GM12878 (cell line): ENCODE data around the gene KCNJ16. TPM values are rescaled to one million over a fixed set of nuclear protein-coding genes. Genes with fewer than 3 reads are reported as not detected.

ENCODE experiments used
- ATAC-seq: fragments of 200-7000 bp; cut with Tn5 transposase; 3 replicates; pipeline ENCODE4 v1.9.1; 2020; ENCODE audit warnings: mild to moderate bottlenecking, moderate library complexity
- BruUV-seq: library from RNA; stranded (reverse); fragments of 400-500 nt; replicated peaks from 2 replicates; lab custom pipeline; 2021; lab: Mats Ljungman, UMichigan
- CTCF ChIA-PET: fragments of 300-600 bp; sonication (Branson Sonifier 250); formaldehyde crosslinking; extraction: SDS; loops from one replicate; lab custom pipeline; 2021; ENCODE audit warnings: inconsistent platforms; lab: Yijun Ruan, JAX
- POLR2A ChIA-PET: fragments of 350-600 bp; formaldehyde crosslinking; extraction: SDS; loops from one replicate; lab custom pipeline; 2021; ENCODE audit warnings: inconsistent platforms; lab: Charles Lee
- RAD21 ChIA-PET: fragments of 300-600 bp; sonication (Branson Sonifier 250); formaldehyde crosslinking; loops from one replicate; lab custom pipeline; 2023; ENCODE audit warnings: antibody characterized with exemption; ENCODE audit not compliant: unreplicated experiment; lab: Charles Lee
- SMC1A ChIA-PET: fragments of 300-600 bp; sonication (Branson Sonifier 250); formaldehyde crosslinking; loops from one replicate; lab custom pipeline; 2023; ENCODE audit not compliant: unreplicated experiment, uncharacterized antibody; lab: Charles Lee
- DNase-seq: peaks from one replicate; pipeline ENCODE4 v3.0.0-alpha.2; 2011; ENCODE audit warnings: low read depth, low spot score
- FAIRE-seq: peaks from 3 replicates; lab custom pipeline; 2011; peaks lifted over from hg19 to GRCh38; lab: Jason Lieb, UNC
- H2AFZ ChIP-seq: 2 replicates; pipeline ENCODE4 v1.6.0; 2011; ENCODE audit warnings: low read depth, low read length, control low read depth; ENCODE audit not compliant: control insufficient read depth
- H3K27ac ChIP-seq: 2 replicates; pipeline ENCODE4 v1.5.1; 2011; ENCODE audit warnings: control low read depth; ENCODE audit not compliant: control insufficient read depth, insufficient read depth
- H3K27me3 ChIP-seq, 2 experiments: replicated peaks in 1 of 2; 2 replicates each; pipeline versions ENCODE4 v1.6.0 to v1.6.1; 2011; ENCODE audit warnings: low read length in 1 of 2; ENCODE audit not compliant: control insufficient read depth in 2 of 2, insufficient read depth in 2 of 2
- H3K36me3 ChIP-seq, 2 experiments: 2 replicates each; pipeline ENCODE4 v1.5.1; 2011; ENCODE audit warnings: low read length in 1 of 2; ENCODE audit not compliant: control insufficient read depth in 2 of 2, insufficient read depth in 2 of 2
- H3K4me1 ChIP-seq: 2 replicates; pipeline ENCODE4 v1.6.1; 2011; ENCODE audit warnings: mild to moderate bottlenecking, low read length, moderate library complexity, mixed read lengths; ENCODE audit not compliant: control insufficient read depth, insufficient read depth
- H3K4me2 ChIP-seq: 2 replicates; pipeline ENCODE4 v1.6.0; 2011; ENCODE audit warnings: control low read depth; ENCODE audit not compliant: control insufficient read depth, insufficient read depth
- H3K4me3 ChIP-seq: fragments of 200-600 bp; sonication (generic); 2 replicates; pipeline ENCODE4 v1.5.1; 2016
- H3K79me2 ChIP-seq: 2 replicates; pipeline ENCODE4 v1.6.0; 2011; ENCODE audit warnings: low read length; ENCODE audit not compliant: control insufficient read depth, insufficient read depth
- H3K9ac ChIP-seq: 2 replicates; pipeline ENCODE4 v1.8.0; 2011; ENCODE audit warnings: low read length, control low read depth, mixed read lengths; ENCODE audit not compliant: control insufficient read depth, insufficient read depth
- H3K9me3 ChIP-seq: replicated peaks from 3 replicates; pipeline ENCODE4 v1.5.1; 2011; ENCODE audit warnings: mild to moderate bottlenecking, low read length; ENCODE audit not compliant: control insufficient read depth, insufficient read depth
- H4K20me1 ChIP-seq: 2 replicates; pipeline ENCODE4 v1.6.0; 2011; ENCODE audit not compliant: control insufficient read depth, insufficient read depth
- CHD2 ChIP-seq: IDR thresholded peaks from 2 replicates; pipeline ENCODE4 v1.6.1; 2011; ENCODE audit warnings: low read depth, low read length, improper control_type of control experiment, borderline replicate concordance
- CHD4 ChIP-seq: fragments of 200-600 bp; sonication (generic); IDR thresholded peaks from 2 replicates; pipeline ENCODE4 v1.6.1; 2016; ENCODE audit warnings: mild to moderate bottlenecking
- FOXM1 ChIP-seq: IDR thresholded peaks from 2 replicates; pipeline ENCODE4 v1.6.1; 2012; ENCODE audit warnings: low read depth, mild to moderate bottlenecking, inconsistent platforms, low read length, moderate library complexity
- HDGF ChIP-seq: fragments of 450-650 bp; IDR thresholded peaks from 2 replicates; pipeline ENCODE4 v1.6.1; 2016; ENCODE audit warnings: antibody characterized with exemption
- IKZF1 ChIP-seq: fragments of 450-650 bp; conservative IDR thresholded peaks from 2 replicates; pipeline ENCODE4 v1.6.1; 2017; ENCODE audit warnings: antibody characterized with exemption, mild to moderate bottlenecking
- JUNB ChIP-seq: IDR thresholded peaks from 2 replicates; pipeline ENCODE4 v1.6.1; 2016; ENCODE audit warnings: antibody characterized with exemption, mild to moderate bottlenecking
- MYB ChIP-seq: fragments of 150-350 bp; IDR thresholded peaks from 2 replicates; pipeline ENCODE4 v1.6.1; 2014; ENCODE audit warnings: mild to moderate bottlenecking, low read depth, low read length, borderline replicate concordance
- NR2C1 ChIP-seq: fragments of 450-650 bp; IDR thresholded peaks from 2 replicates; pipeline ENCODE4 v1.6.1; 2017; ENCODE audit warnings: antibody characterized with exemption, mild to moderate bottlenecking, moderate library complexity
- SIX5 ChIP-seq: IDR thresholded peaks from 2 replicates; pipeline ENCODE4 v1.6.1; 2011; ENCODE audit warnings: mild to moderate bottlenecking, low read depth, low read length, moderate library complexity; ENCODE audit not compliant: severe bottlenecking
- SMAD1 ChIP-seq: fragments of 450-650 bp; IDR thresholded peaks from 2 replicates; pipeline ENCODE4 v1.6.1; 2018; ENCODE audit warnings: mild to moderate bottlenecking, low read depth; ENCODE audit not compliant: partially characterized antibody
- SPI1 ChIP-seq: IDR thresholded peaks from 2 replicates; pipeline ENCODE4 v1.6.1; 2011; ENCODE audit warnings: low read depth, mild to moderate bottlenecking, low read length, moderate library complexity, borderline replicate concordance; ENCODE audit not compliant: insufficient read depth
- SRF ChIP-seq, 2 experiments: IDR thresholded peaks; 2 replicates each; pipeline ENCODE4 v1.6.1; 2011; ENCODE audit warnings: low read depth in 2 of 2, low read length in 2 of 2, mild to moderate bottlenecking in 1 of 2, moderate library complexity in 1 of 2
- STAT3 ChIP-seq: IDR thresholded peaks from 2 replicates; pipeline ENCODE4 v1.6.1; 2011; ENCODE audit warnings: low read depth, low read length, improper control_type of control experiment
- ZSCAN29 ChIP-seq: fragments of 450-650 bp; IDR thresholded peaks from 2 replicates; pipeline ENCODE4 v1.6.1; 2017; ENCODE audit warnings: mild to moderate bottlenecking, moderate library complexity
- WGBS: methylation state at CpG from one replicate; pipeline ENCODE4 v1.1.6; 2016; ENCODE audit warnings: low lambda C conversion rate; ENCODE audit not compliant: insufficient replicate concordance, insufficient coverage; ENCODE audit errors: missing lambda C conversion rate; 5-methylcytosine and 5-hydroxymethylcytosine counted together
- in situ Hi-C: fragments of 300-500 bp; cut with MboI; formaldehyde crosslinking; loops from 9 replicates; pipeline ENCODE4 v1.14.3; 2018; ENCODE audit warnings: mixed read lengths
- intact Hi-C: fragments of 100-400 bp; cut with micrococcal nuclease; formaldehyde crosslinking; loops from one replicate; pipeline ENCODE4 v1.14.2; 2022; ENCODE audit not compliant: unreplicated experiment
- polyA plus RNA-seq, 11 experiments: library from polyadenylated mRNA; depleted of rRNA in 4 of 11; unstranded in 6 of 11; stranded (reverse) in 5 of 11; fragments of >200 nt; fragmentation: Nextera tagmentation in 4 of 11; fragmentation: Illumina TruSeq in 1 of 11; extraction: Ambion mirVana in 4 of 11; extraction: Trizol in 1 of 11; gene quantifications; 1 replicate in 1 of 11; 2 replicates in 10 of 11; pipeline versions ENCODE4 v1.2.1 to v1.2.3, GENCODE V29; 2011 to 2016; ENCODE audit warnings: inconsistent platforms in 2 of 11, missing spikeins in 2 of 11, low read depth in 1 of 11
- total RNA-seq, 4 experiments: library from RNA; depleted of rRNA in 3 of 4; stranded (reverse); fragments of >200 nt in 3 of 4; fragmentation: Illumina TruSeq in 1 of 4; extraction: Trizol in 1 of 4; gene quantifications; 2 replicates each; pipeline versions ENCODE4 v1.2.1 to v1.2.3, GENCODE V29; 2013 to 2021

The KCNJ16 gene
- total and polyA plus RNA-seq, 10 of the 15 experiments (the other 5 are each of a cell fraction or from before 2014, with no cell fraction given) = 0.08 to 0.24 (median 0.20) TPM; not detected in 7

DNA sequence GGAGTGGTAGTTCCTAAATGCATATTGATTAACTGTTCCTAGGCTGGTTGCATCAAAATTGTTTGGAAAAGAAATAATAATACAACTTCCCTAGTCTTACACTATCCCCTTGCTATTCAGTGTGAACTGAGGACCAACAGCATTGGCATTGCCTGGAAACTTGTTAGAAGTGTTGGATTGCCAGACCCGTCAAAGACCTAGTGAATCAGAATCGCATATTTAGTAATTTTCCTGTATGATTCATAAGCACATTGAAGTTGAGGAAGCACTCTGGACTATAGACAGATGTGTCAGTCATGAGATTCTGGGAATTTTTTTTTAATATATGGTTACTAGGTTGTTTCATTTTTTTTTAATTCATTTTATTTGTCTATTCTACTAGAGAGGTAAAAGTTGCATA is 34.7 kb upstream of the KCNJ16 start:
- ChIA-PET POLR2A (no interaction called here), SMC1A (no interaction called here), CTCF (no interaction called here), RAD21 (no interaction called here)
- in situ Hi-C loops = no loop called here
- 0% methylated on average over 2 of the region's 2 CpGs for WGBS
- Histone ChIP-seq H3K9me3 (no peaks in the 10 kb centered on the region), H3K27ac (no peak overlapping the region), H3K4me1 (no peaks in the 10 kb centered on the region), H3K36me3 (no peaks in the 10 kb centered on the region), H3K4me3 (no peak overlapping the region), H3K27me3 (no peaks in the 10 kb centered on the region), H2AFZ (no peak overlapping the region), H3K4me2 (no peak overlapping the region), H3K79me2 (no peaks in the 10 kb centered on the region), H3K9ac (no peak overlapping the region), H4K20me1 (no peaks in the 10 kb centered on the region)
- ATAC-seq (no peak), DNase-seq (no peak), FAIRE-seq (no peak)
- no TSS peak for BruUV-seq
- intact Hi-C loops = no loop called here
- TF ChIP-seq SPI1 = no peak
- no peak for TF ChIP-seq CHD2
- no peak for TF ChIP-seq IKZF1
- no peak for TF ChIP-seq FOXM1
- TF ChIP-seq NR2C1 = no peak
- TF ChIP-seq JUNB = no peak
- no peak for TF ChIP-seq STAT3
- TF ChIP-seq SRF (IDR thresholded peaks at IDR 0.05; ENCODE audit: low read depth in 2 of 2, low read length in 2 of 2) = no peak
- TF ChIP-seq ZSCAN29 = no peak
- TF ChIP-seq HDGF = no peak
- TF ChIP-seq CHD4 = no peak
- TF ChIP-seq SIX5 = no peak
- no peak for TF ChIP-seq SMAD1
- no peak for TF ChIP-seq MYB
